Pons (tissue), 1 donor: Measurements from ENCODE around the gene SNAPC2.
"Not testable (repeated sequence)": the region's sequence is repeated elsewhere in the genome, so short reads cannot be mapped to it uniquely, and the experiment has no call there.

ENCODE experiments used
- DNase-seq: peaks from one replicate; pipeline ENCODE4 v3.0.0-alpha.2; 2016; ENCODE audit warnings: low spot score

SNAPC2 gene

GRCh38 chr19:7908742-7909461 is 11.2 kb upstream of the SNAPC2 start:
- DNase-seq, result no peak

GRCh38 chr19:7909471-7910067 is 10.6 kb upstream of the SNAPC2 start:
- DNase-seq, result no peak

- DNase-seq, result no peak
These were observed 9.6 kb upstream of the SNAPC2 start for GRCh38 chr19:7910321-7911161.

GRCh38 chr19:7911508-7912143 is 8.5 kb upstream of the SNAPC2 start:
- DNase-seq, result no peak

- DNase-seq, result no peak
These were observed 7.9 kb upstream of the SNAPC2 start for GRCh38 chr19:7912144-7912696.

- DNase-seq, result no peak
These were observed 7.2 kb upstream of the SNAPC2 start for GRCh38 chr19:7912697-7913564.

- no peak for DNase-seq
These were observed 6.5 kb upstream of the SNAPC2 start for GRCh38 chr19:7913652-7914051.

GRCh38 chr19:7914099-7914498 is 6.0 kb upstream of the SNAPC2 start:
- DNase-seq, result no peak

GRCh38 chr19:7914598-7915045 is 5.5 kb upstream of the SNAPC2 start, which contains the start of gene TGFBR3L:
Gene TGFBR3L, plus strand, starts transcription at chr19:7914830.
- DNase-seq, result no peak

- no peak for DNase-seq
These were observed 4.7 kb upstream of the SNAPC2 start for GRCh38 chr19:7915250-7916102.

- DNase-seq, result no peak
These were observed 3.8 kb upstream of the SNAPC2 start for GRCh38 chr19:7916103-7916954.

GRCh38 chr19:7916955-7917266 is 3.2 kb upstream of the SNAPC2 start:
- no peak for DNase-seq

GRCh38 chr19:7917267-7918061 is 2.7 kb upstream of the SNAPC2 start:
- no peak for DNase-seq

GRCh38 chr19:7918062-7918614 is 2.0 kb upstream of the SNAPC2 start:
- not testable (repeated sequence) for DNase-seq

- DNase-seq, result no peak
These were observed 1.3 kb upstream of the SNAPC2 start for GRCh38 chr19:7918615-7919421.

- DNase-seq, result peak; percentile 96
These were observed 572 bp downstream of the SNAPC2 start for GRCh38 chr19:7920519-7921301.
